Small intestine (tissue), 7 donors: ENCODE results near the gene STPG4. TPM values are rescaled to one million over a fixed set of nuclear protein-coding genes. Genes with fewer than 3 reads are reported as not detected.

ENCODE experiments used
- DNase-seq, 2 donors: peaks; one replicate each; pipeline versions ENCODE4 v3.0.0 to v3.0.0-alpha.2; 2013
- FAIRE-seq: peaks from 2 replicates; lab custom pipeline; 2012; peaks lifted over from hg19 to GRCh38; lab: Jason Lieb, UNC
- H3K27ac ChIP-seq, 3 donors: one replicate each; pipeline ENCODE4 v1.5.1; 2013; ENCODE audit warnings: low read length in 2 of 3, mild to moderate bottlenecking in 2 of 3, control low read depth in 1 of 3, inconsistent platforms in 1 of 3, low read depth in 1 of 3, moderate library complexity in 1 of 3
- H3K27me3 ChIP-seq, 3 donors: one replicate each; pipeline ENCODE4 v1.6.1; 2013; ENCODE audit warnings: low read length in 3 of 3, inconsistent platforms in 1 of 3; ENCODE audit not compliant: control insufficient read depth in 3 of 3, insufficient read depth in 3 of 3
- H3K36me3 ChIP-seq, 3 donors: one replicate each; pipeline ENCODE4 v1.6.1; 2013; ENCODE audit warnings: low read length in 3 of 3, inconsistent platforms in 1 of 3, low read depth in 1 of 3, mild to moderate bottlenecking in 1 of 3, moderate library complexity in 1 of 3; ENCODE audit not compliant: control insufficient read depth in 3 of 3, insufficient read depth in 2 of 3
- H3K4me1 ChIP-seq, 3 donors: one replicate each; pipeline ENCODE4 v1.6.1; 2013; ENCODE audit warnings: low read length in 2 of 3, inconsistent platforms in 1 of 3, low read depth in 1 of 3, mild to moderate bottlenecking in 1 of 3, moderate library complexity in 1 of 3; ENCODE audit not compliant: control insufficient read depth in 3 of 3, insufficient read depth in 2 of 3
- H3K4me3 ChIP-seq, 3 donors: one replicate each; pipeline ENCODE4 v1.5.1; 2013; ENCODE audit warnings: low read length in 3 of 3, control low read depth in 1 of 3, inconsistent platforms in 1 of 3, low read depth in 1 of 3, mild to moderate bottlenecking in 1 of 3, moderate library complexity in 1 of 3
- H3K9me3 ChIP-seq, 2 donors: one replicate each; pipeline ENCODE4 v1.6.1; 2013; ENCODE audit warnings: low read depth in 1 of 2, low read length in 1 of 2; ENCODE audit not compliant: control insufficient read depth in 2 of 2, insufficient read depth in 1 of 2
- WGBS, 3 donors: extraction: QIAGEN DNeasy Blood & Tissue Kit; methylation state at CpG; one replicate each; pipeline ENCODE4 v1.1.7; 2013; 5-methylcytosine and 5-hydroxymethylcytosine counted together
- polyA plus RNA-seq, 4 donors: library from polyadenylated mRNA; stranded (reverse) in 3 of 4; unstranded in 1 of 4; fragments of 200-250 nt in 3 of 4; fragments of 120-200 nt in 1 of 4; gene quantifications; one replicate each; pipeline versions ENCODE4 v1.2.1 to v1.2.3, GENCODE V29; 2013
- donor health status: healthy with polysubstance abuse.
- donor health status: control.
- donor health status: control.
- donor health status: Bipolar disorder and iron deficiency.
- donor health status: healthy.

STPG4 gene
- polyA plus RNA-seq, 4 donors: 0.06 to 0.12 TPM; not detected in 2

DNA sequence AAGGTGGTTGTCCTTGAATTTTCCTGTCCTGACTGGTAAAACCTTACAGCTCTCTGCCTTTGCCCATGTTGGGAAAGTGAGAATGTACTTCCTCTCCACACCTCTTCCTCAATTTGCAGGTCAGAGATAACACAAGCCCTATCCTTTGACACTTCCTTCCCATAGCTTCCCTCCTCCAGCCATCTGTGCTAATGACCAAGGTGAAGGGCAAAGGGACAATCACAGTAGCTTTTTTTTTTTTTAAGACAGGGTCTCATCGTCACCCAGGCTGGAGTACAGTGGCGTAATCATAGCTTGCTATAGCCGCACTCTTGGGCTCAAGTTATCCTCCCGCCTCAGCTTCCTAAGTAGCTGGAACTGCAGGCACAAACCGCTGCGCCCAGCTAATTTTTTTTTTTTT lies 24.3 kb upstream of the STPG4 start:
- Histone ChIP-seq H3K36me3 (no peaks in the 10 kb centered on the region), H3K27ac (no peak overlapping the region), H3K4me1 (peaks cover 1 to 7% (median 2%) of the 10 kb centered on the region in 3 donors), H3K9me3 (no peaks in the 10 kb centered on the region), H3K4me3 (no peak overlapping the region), H3K27me3 (no peaks in the 10 kb centered on the region)
- DNase-seq: peak in 1 of 2 donors; percentile 63
- FAIRE-seq: no peak
- WGBS, 3 donors: 87 to 96% (median 88%) methylated on average over 5 to 6 of the region's 6 CpGs

DNA sequence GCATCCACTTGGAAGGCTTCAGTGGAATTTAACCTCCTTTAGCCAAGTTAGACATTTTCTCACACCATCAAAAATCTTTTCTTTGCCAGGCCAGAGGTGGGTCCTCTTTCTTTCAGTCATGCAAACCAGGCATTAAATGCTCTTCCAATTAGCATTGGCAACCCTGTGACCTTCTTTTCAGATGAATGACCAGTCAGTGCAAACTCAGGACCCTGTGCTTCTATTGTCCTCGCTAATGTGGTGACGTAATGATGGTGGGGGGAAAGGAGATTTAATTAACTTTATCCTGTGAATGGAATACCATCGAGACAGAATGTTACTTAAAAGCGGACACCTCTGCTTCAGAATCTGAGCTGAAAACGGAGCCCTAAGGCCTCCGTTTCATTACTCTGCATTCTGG lies 23.2 kb upstream of the STPG4 start:
- H3K9me3 ChIP-seq: no peaks in the 10 kb centered on the region
- no peaks in the 10 kb centered on the region for H3K36me3 ChIP-seq
- H3K27me3 ChIP-seq: no peaks in the 10 kb centered on the region
- 95 to 98% (median 97%) methylated on average over 6 of the region's 6 CpGs for WGBS, 3 donors
- peaks cover 4 to 7% (median 5%) of the 10 kb centered on the region in 3 donors for H3K4me1 ChIP-seq
- H3K4me3 ChIP-seq: no peak overlapping the region
- no peak overlapping the region for H3K27ac ChIP-seq
- FAIRE-seq (no peak), DNase-seq (no peak)

DNA sequence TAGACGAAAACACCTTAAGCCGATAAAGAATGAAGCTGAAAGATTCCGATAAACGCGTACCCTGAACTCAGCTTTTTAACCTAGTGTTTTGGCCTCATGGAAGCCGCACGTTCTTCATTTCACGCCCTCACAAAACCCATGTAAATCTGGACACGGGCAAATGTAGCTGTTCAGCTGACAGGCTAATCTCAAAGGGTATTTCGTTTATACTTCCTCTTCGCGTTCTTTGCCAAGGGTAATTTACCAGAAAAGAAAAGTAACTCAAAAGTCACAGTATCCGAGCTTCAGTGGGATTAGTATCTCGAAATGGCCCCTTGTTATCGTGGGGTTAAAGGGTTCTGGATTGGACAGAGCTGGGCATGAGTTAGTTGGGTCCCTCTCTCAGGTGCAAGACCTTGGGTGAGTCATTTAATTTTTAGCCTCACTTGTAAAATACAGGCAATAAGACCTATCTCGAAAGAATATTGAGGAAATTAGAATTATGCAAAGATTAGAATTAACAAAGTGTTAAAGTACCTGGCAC lies 22.0 kb upstream of the STPG4 start:
- Histone ChIP-seq H3K9me3 (no peaks in the 10 kb centered on the region), H3K36me3 (peaks cover 0 to 1% (median 0%) of the 10 kb centered on the region in 3 donors), H3K4me1 (peaks cover 4 to 14% (median 11%) of the 10 kb centered on the region in 3 donors), H3K27me3 (no peaks in the 10 kb centered on the region), H3K27ac (peak overlapping the region; percentile 97 to 100 (median 99)), H3K4me3 (peak overlapping the region; percentile 39 to 96 (median 78))
- WGBS, 3 donors: 2 to 6% (median 4%) methylated on average over 16 of the region's 16 CpGs
- no peak for FAIRE-seq
- no peak for DNase-seq

DNA sequence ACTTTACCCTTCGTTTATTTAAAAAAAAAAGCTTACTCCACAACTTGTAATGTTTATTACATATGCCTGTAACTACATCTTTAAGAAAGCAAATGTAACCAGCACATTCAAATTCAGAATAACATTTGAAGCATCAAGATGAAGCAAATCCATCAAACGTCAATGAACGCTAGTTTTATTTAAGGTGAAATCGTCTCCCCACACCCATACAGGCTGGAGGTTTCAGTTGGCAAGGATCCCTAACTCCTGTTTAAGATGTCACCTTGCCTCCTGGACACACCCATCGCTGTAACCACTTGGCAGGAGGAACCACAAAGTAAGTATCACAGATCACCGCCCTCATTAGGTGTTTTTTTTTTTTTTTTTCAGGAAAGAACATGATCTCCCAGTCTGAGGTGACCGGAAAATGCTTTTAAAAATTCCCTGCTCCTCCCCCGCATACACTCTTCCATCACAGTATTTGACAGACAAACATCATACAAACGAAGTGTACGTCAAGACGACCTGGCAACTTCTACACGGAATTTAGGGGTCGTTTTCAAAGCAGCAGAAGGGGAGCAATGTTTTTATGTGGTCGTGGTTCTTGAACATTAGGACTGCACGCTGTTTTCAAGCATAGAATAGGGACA lies 19.7 kb upstream of the STPG4 start:
- 0 to 1% (median 1%) methylated on average over 15 of the region's 15 CpGs for WGBS, 3 donors
- FAIRE-seq (no peak), DNase-seq (peak; percentile 79 to 95)
- no peaks in the 10 kb centered on the region for H3K9me3 ChIP-seq
- H3K4me3 ChIP-seq: peak overlapping the region; percentile 78 to 96 (median 78)
- peaks cover 4 to 27% (median 12%) of the 10 kb centered on the region in 3 donors for H3K4me1 ChIP-seq
- peaks cover 0 to 3% (median 2%) of the 10 kb centered on the region in 3 donors for H3K36me3 ChIP-seq
- peak overlapping the region; percentile 97 to 100 (median 99) for H3K27ac ChIP-seq
- H3K27me3 ChIP-seq: no peaks in the 10 kb centered on the region

DNA sequence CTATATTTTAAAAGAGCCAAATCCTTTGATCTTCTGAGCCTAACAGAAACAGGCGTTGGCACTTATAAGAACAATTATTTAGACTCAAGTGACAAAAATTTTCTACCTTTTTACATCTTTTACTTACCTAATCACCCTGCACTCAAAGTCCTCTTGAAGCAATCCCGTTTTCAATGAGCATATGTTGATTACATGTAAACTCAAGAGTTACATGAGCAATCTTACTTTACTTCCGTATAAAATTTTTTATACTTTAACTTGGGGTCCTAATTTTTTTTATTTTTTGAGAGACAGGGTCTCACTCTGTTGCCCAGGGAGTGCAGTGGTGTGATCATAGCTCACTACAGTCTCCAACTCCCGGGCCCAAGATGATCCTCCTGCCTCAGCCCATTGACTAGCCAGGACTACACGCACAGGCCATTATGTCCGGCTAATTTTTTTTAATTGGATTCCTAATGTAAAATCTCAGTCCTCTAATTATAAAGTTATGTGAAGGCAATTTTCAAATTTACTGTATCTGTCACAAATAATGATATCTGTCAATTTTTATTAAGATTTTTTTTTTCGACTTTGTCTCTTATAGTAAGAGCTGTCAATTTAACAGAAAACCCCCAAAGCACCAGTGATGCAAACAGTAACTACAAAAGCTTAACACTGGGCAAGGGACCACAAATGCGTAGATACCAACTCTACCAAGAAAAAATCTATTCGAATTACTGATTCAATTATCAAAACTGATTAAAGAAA lies 19.1 kb upstream of the STPG4 start:
- no peak for FAIRE-seq
- H3K4me3 ChIP-seq: peak overlapping the region in 2 of 3 donors; percentile 78 to 96
- H3K36me3 ChIP-seq: peaks cover 0 to 4% (median 2%) of the 10 kb centered on the region in 3 donors
- no peaks in the 10 kb centered on the region for H3K9me3 ChIP-seq
- 6 to 9% (median 7%) methylated on average over 9 of the region's 9 CpGs for WGBS, 3 donors
- H3K27me3 ChIP-seq: no peaks in the 10 kb centered on the region
- H3K27ac ChIP-seq: peak overlapping the region; percentile 46 to 99 (median 84)
- H3K4me1 ChIP-seq: peaks cover 4 to 27% (median 16%) of the 10 kb centered on the region in 3 donors
- DNase-seq: peak; percentile 42 to 51

DNA sequence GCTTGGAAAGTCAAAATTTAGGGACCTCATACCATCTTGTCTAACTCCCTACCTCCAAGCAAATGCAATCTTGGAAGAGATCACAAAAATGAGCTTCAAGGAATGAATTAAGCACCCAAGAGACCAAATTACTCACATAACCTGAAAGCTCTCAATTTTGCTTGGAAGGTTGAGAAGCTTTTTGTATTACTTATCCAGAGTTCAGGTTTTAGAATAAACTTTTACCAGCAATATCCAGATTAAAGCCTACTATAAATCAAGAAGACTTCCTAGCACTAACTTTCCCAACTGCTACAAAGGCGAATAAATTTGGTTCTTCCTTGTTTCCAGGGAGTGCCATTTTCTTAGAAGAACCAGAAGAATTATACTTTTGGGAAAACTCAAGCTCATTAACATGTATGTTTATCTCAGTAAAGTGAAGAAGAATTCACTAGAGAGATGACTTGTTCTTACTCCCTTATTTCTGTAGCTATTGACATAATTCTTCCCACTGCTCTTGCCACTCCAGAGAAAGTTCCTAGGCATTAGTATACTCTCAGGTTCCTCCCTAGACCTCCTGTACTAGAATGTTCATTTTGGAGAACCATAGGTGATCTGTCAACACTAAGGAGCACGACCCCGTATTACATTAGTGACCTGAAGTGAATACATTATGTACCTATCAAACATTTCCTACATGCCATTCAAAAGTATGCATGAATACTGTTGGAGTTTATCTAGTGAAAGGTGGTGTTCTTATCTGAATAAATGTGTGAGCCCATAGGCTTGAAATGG lies 18.0 kb upstream of the STPG4 start:
- Histone ChIP-seq H3K4me3 (peak overlapping the region in 1 of 3 donors; percentile 78), H3K27ac (peak overlapping the region in 1 of 3 donors; percentile 99)

DNA sequence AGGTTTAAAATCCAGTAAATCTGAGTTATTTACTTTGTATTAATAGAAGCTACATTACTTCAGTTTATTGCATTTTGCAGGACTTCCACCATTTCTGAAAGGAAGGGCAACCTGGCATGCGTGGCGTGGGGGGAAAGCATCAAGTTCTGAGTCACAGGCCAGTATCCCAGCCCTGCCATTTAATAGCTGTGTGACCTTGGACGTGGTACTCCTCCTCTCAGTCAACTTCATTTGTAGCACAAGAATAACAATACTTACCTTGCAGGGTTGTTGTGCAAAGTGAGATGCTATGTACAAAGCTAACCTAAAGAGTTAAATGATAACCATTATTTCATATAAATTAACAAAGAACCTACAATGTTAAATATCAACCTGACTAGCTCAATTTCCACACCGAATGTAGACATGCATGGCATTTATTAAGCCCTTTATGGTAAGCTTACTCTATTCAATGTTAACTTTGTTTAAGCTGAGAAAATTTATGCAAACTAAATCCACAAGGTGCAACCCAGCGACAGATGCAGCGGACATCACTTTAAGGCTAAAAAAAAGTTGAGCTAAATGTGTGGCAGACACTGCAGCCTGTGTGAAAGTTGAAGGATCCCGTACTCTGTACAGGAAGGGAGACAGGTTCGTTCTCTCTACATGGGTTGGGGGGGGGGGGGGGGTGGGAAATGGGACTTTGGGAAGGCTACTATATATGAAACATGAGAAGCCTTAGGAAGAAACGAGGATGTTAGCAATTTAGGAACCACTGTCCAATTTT lies 17.2 kb upstream of the STPG4 start:
- peaks cover 0 to 17% (median 2%) of the 10 kb centered on the region in 3 donors for H3K36me3 ChIP-seq
- H3K4me3 ChIP-seq: peak overlapping the region in 1 of 3 donors; percentile 15
- no peaks in the 10 kb centered on the region for H3K27me3 ChIP-seq
- peaks cover 2 to 23% (median 16%) of the 10 kb centered on the region in 3 donors for H3K4me1 ChIP-seq
- WGBS, 3 donors: 23 to 26% (median 26%) methylated on average over 9 of the region's 9 CpGs
- peak; percentile 37 to 67 for DNase-seq
- peak overlapping the region in 1 of 3 donors; percentile 57 for H3K27ac ChIP-seq
- no peaks in the 10 kb centered on the region for H3K9me3 ChIP-seq
- FAIRE-seq: no peak

More for the DNA sequence above, 18.0 kb upstream of the STPG4 start:
- 15 to 38% (median 20%) methylated on average over 3 of the region's 3 CpGs for WGBS, 3 donors
- no peak for FAIRE-seq
- peaks cover 0 to 13% (median 2%) of the 10 kb centered on the region in 3 donors for H3K36me3 ChIP-seq
- H3K27me3 ChIP-seq: no peaks in the 10 kb centered on the region
- DNase-seq: no peak
- peaks cover 4 to 27% (median 16%) of the 10 kb centered on the region in 3 donors for H3K4me1 ChIP-seq
- H3K9me3 ChIP-seq: no peaks in the 10 kb centered on the region
